HL-60 (cell line): ENCODE measurements around the gene SELENOO.
A peak's percentile ranks its signal among the peaks of the same experiment; 100 is the strongest.
"Not testable (repeated sequence)": the region's sequence is repeated elsewhere in the genome, so short reads cannot be mapped to it uniquely, and the experiment has no call there.

Source experiments
- DNase-seq, 2 experiments: peaks; one replicate each; pipeline ENCODE4 v3.0.0-alpha.2; 2010 to 2020; ENCODE audit warnings: low read depth in 1 of 2, low spot score in 1 of 2
- H3K27ac ChIP-seq: fragments of 250-450 bp; sonication (Bioruptor Pico); replicated peaks from 2 replicates; pipeline ENCODE4 v1.5.1; 2020; ENCODE audit warnings: mild to moderate bottlenecking, moderate library complexity
- H3K27me3 ChIP-seq: fragments of 250-450 bp; sonication (Bioruptor Pico); 2 replicates; pipeline ENCODE4 v1.5.1; 2021; ENCODE audit warnings: mild to moderate bottlenecking, moderate library complexity; ENCODE audit not compliant: insufficient read depth, poor library complexity, severe bottlenecking
- H3K4me3 ChIP-seq: replicated peaks from 2 replicates; pipeline ENCODE4 v1.5.1; 2011; ENCODE audit warnings: mild to moderate bottlenecking, control low read depth, low read length; ENCODE audit not compliant: insufficient read depth
- CTCF ChIP-seq: IDR thresholded peaks from one replicate; pipeline ENCODE4 v1.5.1; 2011; ENCODE audit warnings: low read length, control low read depth, inconsistent platforms; ENCODE audit not compliant: insufficient read depth
- GABPA ChIP-seq: IDR thresholded peaks from 2 replicates; pipeline ENCODE4 v1.6.1; 2012; ENCODE audit warnings: low read depth
- POLR2AphosphoS5 ChIP-seq: IDR thresholded peaks from 2 replicates; pipeline ENCODE4 v1.6.1; 2012; ENCODE audit warnings: low read depth
- REST ChIP-seq: IDR thresholded peaks from 2 replicates; pipeline ENCODE4 v1.6.1; 2012; ENCODE audit warnings: low read depth; ENCODE audit not compliant: insufficient replicate concordance
- SPI1 ChIP-seq: IDR thresholded peaks from 2 replicates; pipeline ENCODE4 v1.6.1; 2012; ENCODE audit warnings: low read depth, mild to moderate bottlenecking, borderline replicate concordance

Gene SELENOO

GRCh38 chr22:50167689-50168489, 32.9 kb upstream of the SELENOO start:
- peaks cover 6% of the 10 kb centered on the region for H3K27me3 ChIP-seq
- H3K4me3 ChIP-seq: no peak overlapping the region
- no peak for TF ChIP-seq POLR2AphosphoS5
- TF ChIP-seq REST: no peak
- no peak for TF ChIP-seq CTCF
- TF ChIP-seq GABPA: no peak
- no peak for TF ChIP-seq SPI1
- no peak for DNase-seq
- no peak overlapping the region for H3K27ac ChIP-seq

- H3K27me3 ChIP-seq, H3K4me3 ChIP-seq, DNase-seq, H3K27ac ChIP-seq: not testable (repeated sequence)
These were observed 32.2 kb upstream of the SELENOO start for GRCh38 chr22:50168490-50169180.

- Histone ChIP-seq H3K27ac (no peak overlapping the region), H3K27me3 (peaks cover 6% of the 10 kb centered on the region), H3K4me3 (peak overlapping the region; percentile 41)
- no peak for DNase-seq
- TF ChIP-seq POLR2AphosphoS5 (no peak), CTCF (no peak), SPI1 (no peak), GABPA (no peak), REST (no peak)
These were observed 31.5 kb upstream of the SELENOO start for GRCh38 chr22:50169181-50169759.

GRCh38 chr22:50169774-50170341, 31.0 kb upstream of the SELENOO start:
- Histone ChIP-seq H3K27me3 (peaks cover 6% of the 10 kb centered on the region), H3K27ac (no peak overlapping the region), H3K4me3 (peak overlapping the region; percentile 41)
- TF ChIP-seq CTCF (no peak), REST (no peak), POLR2AphosphoS5 (no peak), SPI1 (no peak), GABPA (no peak)
- DNase-seq: peak in 1 of 2 experiments; percentile 43
